ENCODE data around the gene UNC13D. TPM values are rescaled to one million over a fixed set of nuclear protein-coding genes. Genes with fewer than 3 reads are reported as not detected.

Gene UNC13D
- total and polyA plus RNA-seq, 8 donors: 4.7 to 29.0 (median 12.6) TPM

DNA sequence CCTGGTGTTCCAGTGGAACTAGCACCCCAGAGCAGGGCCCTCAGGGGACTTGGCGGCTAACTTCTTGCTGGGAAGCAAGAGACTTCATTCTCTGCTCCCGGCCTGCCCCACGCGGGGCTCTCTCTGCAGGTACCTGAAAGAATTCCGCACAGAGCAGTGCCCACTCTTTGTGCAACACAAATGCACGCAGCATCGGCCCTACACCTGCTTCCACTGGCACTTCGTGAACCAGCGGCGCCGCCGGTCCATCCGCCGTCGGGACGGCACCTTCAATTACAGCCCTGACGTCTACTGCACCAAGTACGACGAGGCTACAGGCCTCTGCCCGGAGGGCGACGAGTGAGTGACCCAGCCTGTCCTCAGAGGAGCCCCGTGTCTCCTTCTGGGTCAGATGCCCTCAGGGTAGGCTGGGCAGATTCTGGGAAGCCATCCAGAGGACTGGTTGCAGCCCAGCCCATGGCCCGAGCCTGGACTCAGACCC lies 34.5 kb downstream of the UNC13D start:
- DNase-seq (peak in 2 of 6 donors; percentile 12 to 40), FAIRE-seq (no peak), ATAC-seq (no peak)
- Histone ChIP-seq H3K9me3 (no peaks in the 10 kb centered on the region), H3K36me3 (peaks cover 3 to 41% (median 23%) of the 10 kb centered on the region in 3 donors), H3K4me3 (no peak overlapping the region), H3K27me3 (no peaks in the 10 kb centered on the region), H3K4me1 (no peaks in the 10 kb centered on the region), H3K27ac (peak overlapping the region in 2 of 4 donors; percentile 23 to 48)
- TF ChIP-seq, protein P1, sequence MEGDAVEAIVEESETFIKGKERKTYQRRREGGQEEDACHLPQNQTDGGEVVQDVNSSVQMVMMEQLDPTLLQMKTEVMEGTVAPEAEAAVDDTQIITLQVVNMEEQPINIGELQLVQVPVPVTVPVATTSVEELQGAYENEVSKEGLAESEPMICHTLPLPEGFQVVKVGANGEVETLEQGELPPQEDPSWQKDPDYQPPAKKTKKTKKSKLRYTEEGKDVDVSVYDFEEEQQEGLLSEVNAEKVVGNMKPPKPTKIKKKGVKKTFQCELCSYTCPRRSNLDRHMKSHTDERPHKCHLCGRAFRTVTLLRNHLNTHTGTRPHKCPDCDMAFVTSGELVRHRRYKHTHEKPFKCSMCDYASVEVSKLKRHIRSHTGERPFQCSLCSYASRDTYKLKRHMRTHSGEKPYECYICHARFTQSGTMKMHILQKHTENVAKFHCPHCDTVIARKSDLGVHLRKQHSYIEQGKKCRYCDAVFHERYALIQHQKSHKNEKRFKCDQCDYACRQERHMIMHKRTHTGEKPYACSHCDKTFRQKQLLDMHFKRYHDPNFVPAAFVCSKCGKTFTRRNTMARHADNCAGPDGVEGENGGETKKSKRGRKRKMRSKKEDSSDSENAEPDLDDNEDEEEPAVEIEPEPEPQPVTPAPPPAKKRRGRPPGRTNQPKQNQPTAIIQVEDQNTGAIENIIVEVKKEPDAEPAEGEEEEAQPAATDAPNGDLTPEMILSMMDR (IDR thresholded peaks at IDR 0.05): no peak
- intact Hi-C loops (cut with DNase I): no loop called here
- WGBS, 2 donors: 90 to 93% methylated on average over 24 of the region's 24 CpGs

DNA sequence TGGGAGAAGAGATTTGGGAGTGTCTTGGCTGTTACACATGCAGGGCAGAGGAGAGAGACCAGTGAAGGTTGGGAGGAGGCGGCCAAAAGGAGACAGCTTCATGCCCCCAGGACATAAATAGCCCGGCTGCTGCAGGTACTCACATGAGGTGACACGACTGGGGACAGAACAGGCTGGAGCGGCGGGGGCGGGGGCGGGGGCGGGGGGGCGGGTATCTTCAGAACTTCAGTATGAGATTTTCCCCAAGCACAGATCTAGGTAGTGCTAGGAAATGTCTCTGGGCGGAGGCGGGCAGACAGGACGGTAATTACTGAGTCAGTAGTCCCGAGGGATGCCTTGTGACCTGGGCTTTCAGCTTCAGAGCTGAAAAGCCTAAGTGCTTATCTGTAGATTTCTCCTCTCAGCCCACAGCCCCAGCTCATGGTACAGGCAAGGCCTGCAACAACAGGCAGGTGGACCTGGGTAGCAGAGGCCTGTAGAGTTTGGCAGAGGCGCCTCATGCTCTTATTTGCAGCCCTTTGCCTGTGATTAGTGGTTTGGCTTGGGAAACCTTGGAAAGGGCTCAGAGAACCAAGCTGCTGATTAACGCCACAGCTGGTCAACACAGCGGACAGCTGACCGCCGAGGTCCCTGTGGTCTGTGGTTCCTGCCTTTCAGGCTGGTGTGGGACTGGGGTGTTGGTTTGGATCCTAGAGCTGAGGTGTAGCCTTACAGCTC lies 35.1 kb downstream of the UNC13D start:
- ATAC-seq (peak; percentile 49 to 81 (median 62)), DNase-seq (peak in 5 of 6 donors; percentile 31 to 55 (median 45)), FAIRE-seq (no peak)
- Histone ChIP-seq H3K4me3 (no peak overlapping the region), H3K9me3 (no peaks in the 10 kb centered on the region), H3K4me1 (no peaks in the 10 kb centered on the region), H3K27me3 (no peaks in the 10 kb centered on the region), H3K36me3 (peaks cover 3 to 38% (median 22%) of the 10 kb centered on the region in 3 donors), H3K27ac (peak overlapping the region in 2 of 4 donors; percentile 41 to 48)
- intact Hi-C loops (cut with DNase I): no loop called here
- TF ChIP-seq, protein P1 (IDR thresholded peaks at IDR 0.05): no peak
- 42 to 58% methylated on average over 13 to 18 of the region's 18 CpGs for WGBS, 2 donors

DNA sequence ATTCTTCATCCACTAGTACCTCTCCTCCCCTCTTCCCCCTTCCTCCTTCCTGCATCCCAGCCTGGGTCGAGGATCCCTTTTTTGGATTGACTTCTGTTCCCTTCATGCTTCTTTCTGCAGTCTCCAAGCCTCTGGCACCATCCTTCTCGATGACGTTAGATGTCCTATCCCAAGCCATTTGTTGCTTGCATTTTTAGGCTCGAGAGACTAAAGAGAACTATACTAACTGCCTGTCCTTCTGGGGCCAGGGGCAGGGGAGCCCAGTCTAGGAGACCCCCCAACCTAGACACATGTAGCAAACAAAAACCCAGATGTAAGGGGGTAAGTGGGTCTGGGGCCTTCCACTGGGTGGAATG lies 35.7 kb downstream of the UNC13D start:
- 72 to 82% methylated on average over 4 of the region's 4 CpGs for WGBS, 2 donors
- ATAC-seq (no peak), DNase-seq (no peak), FAIRE-seq (no peak)
- Histone ChIP-seq H3K4me3 (no peak overlapping the region), H3K27me3 (no peaks in the 10 kb centered on the region), H3K27ac (peak overlapping the region in 2 of 4 donors; percentile 36 to 41), H3K9me3 (no peaks in the 10 kb centered on the region), H3K4me1 (no peaks in the 10 kb centered on the region), H3K36me3 (peaks cover 3 to 32% (median 17%) of the 10 kb centered on the region in 3 donors)
- TF ChIP-seq, protein P1 (IDR thresholded peaks at IDR 0.05): no peak
- intact Hi-C loops (cut with DNase I): no loop called here

DNA sequence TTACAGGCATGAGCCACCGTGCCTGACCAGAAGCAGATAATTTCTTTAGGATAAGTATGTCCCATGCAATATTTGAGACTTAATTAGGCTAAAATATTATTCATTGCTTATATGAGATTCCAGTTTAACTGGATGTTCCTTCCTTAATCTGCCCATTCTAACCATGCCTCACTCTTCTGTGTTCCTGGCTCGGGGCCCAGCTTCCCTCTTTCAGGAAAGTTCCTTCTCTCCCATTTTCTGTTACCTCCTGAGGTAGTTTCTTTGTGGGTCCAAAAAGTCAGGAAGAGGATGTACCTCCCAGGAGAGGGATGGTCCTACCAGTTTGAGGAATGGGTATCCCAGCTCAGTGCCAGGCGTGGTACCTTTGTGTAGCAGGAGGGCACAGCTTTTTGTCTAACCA lies 36.3 kb downstream of the UNC13D start:
- intact Hi-C loops (cut with DNase I): no loop called here
- H3K4me3 ChIP-seq: no peak overlapping the region
- TF ChIP-seq, protein P1 (IDR thresholded peaks at IDR 0.05): no peak
- DNase-seq (peak in 2 of 6 donors; percentile 3 to 22), ATAC-seq (no peak), FAIRE-seq (no peak)
- no peaks in the 10 kb centered on the region for H3K27me3 ChIP-seq
- no peak overlapping the region for H3K27ac ChIP-seq
- H3K36me3 ChIP-seq: peaks cover 0 to 26% (median 11%) of the 10 kb centered on the region in 3 donors
- 86 to 92% methylated on average over 3 of the region's 3 CpGs for WGBS, 2 donors
- H3K9me3 ChIP-seq: no peaks in the 10 kb centered on the region
- H3K4me1 ChIP-seq: no peaks in the 10 kb centered on the region

Data from pancreas (tissue), 10 donors.